WI38 (cell line): ENCODE data around the gene GOLGA7B.

Source experiments
- H3K4me3 ChIP-seq: 2 replicates; pipeline ENCODE4 v1.5.1; 2011; ENCODE audit warnings: low read depth, mild to moderate bottlenecking, control low read depth, low read length
- CTCF ChIP-seq: IDR thresholded peaks from 2 replicates; pipeline ENCODE4 v1.5.1; 2012; ENCODE audit warnings: low read depth, mild to moderate bottlenecking, control low read depth, low read length

The GOLGA7B gene

GRCh38 chr10:97889461-97890265 is 40.0 kb downstream of the GOLGA7B start:
- no peak for TF ChIP-seq CTCF
- no peak overlapping the region for H3K4me3 ChIP-seq

GRCh38 chr10:97891497-97892167 is 42.0 kb downstream of the GOLGA7B start:
- TF ChIP-seq CTCF, result no peak
- H3K4me3 ChIP-seq, result no peak overlapping the region

- no peak for TF ChIP-seq CTCF
- H3K4me3 ChIP-seq, result no peak overlapping the region
Measured at GRCh38 chr10:97892506-97892905, 42.9 kb downstream of the GOLGA7B start.

GRCh38 chr10:97892939-97893338 is 43.3 kb downstream of the GOLGA7B start:
- H3K4me3 ChIP-seq, result no peak overlapping the region
- no peak for TF ChIP-seq CTCF

GRCh38 chr10:97894092-97894491 is 44.4 kb downstream of the GOLGA7B start:
- no peak for TF ChIP-seq CTCF
- H3K4me3 ChIP-seq, result no peak overlapping the region

GRCh38 chr10:97895084-97895483 is 45.4 kb downstream of the GOLGA7B start:
- no peak for TF ChIP-seq CTCF
- H3K4me3 ChIP-seq, result no peak overlapping the region

GRCh38 chr10:97895915-97896314 is 46.3 kb downstream of the GOLGA7B start:
- TF ChIP-seq CTCF, result no peak
- no peak overlapping the region for H3K4me3 ChIP-seq
